Panc1 (cell line): ENCODE results near the gene ZSCAN10.
"Not testable (repeated sequence)": the region's sequence is repeated elsewhere in the genome, so short reads cannot be mapped to it uniquely, and the experiment has no call there.

Experiments used
- POLR2AphosphoS5 ChIP-seq: IDR thresholded peaks from 2 replicates; pipeline ENCODE4 v1.6.1; 2012; ENCODE audit warnings: mild to moderate bottlenecking, low read depth, low read length, moderate library complexity
- SIN3A ChIP-seq: IDR thresholded peaks from 2 replicates; pipeline ENCODE4 v1.6.1; 2012; ENCODE audit warnings: low read depth, mild to moderate bottlenecking, low read length, moderate library complexity, borderline replicate concordance; ENCODE audit not compliant: insufficient read depth
- TF ChIP-seq, protein P1 (sequence below): fragments of 450-650 bp; IDR thresholded peaks from 2 replicates; pipeline ENCODE4 v1.5.1; 2017; ENCODE audit warnings: mild to moderate bottlenecking

DNA sequence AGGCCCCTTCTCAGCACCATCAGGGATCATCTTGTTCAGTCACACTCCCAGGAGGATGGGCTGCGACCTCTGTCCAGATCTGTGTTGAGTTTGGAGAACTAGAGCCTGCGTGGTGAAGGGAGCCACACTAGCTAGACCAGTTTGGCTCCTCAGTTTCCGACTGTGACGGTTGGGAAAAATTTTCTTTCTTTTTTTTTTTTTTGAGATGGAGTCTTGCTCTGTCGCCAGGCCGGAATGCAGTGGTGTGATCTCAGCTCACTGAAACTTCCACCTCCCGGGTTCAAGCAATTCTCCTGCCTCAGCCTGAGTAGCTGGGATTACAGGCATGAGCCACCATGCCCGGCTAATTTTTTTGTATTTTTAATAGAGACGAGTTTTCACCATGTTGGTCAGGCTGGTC lies 40.5 kb upstream of the ZSCAN10 start:
- TF ChIP-seq, protein P1, sequence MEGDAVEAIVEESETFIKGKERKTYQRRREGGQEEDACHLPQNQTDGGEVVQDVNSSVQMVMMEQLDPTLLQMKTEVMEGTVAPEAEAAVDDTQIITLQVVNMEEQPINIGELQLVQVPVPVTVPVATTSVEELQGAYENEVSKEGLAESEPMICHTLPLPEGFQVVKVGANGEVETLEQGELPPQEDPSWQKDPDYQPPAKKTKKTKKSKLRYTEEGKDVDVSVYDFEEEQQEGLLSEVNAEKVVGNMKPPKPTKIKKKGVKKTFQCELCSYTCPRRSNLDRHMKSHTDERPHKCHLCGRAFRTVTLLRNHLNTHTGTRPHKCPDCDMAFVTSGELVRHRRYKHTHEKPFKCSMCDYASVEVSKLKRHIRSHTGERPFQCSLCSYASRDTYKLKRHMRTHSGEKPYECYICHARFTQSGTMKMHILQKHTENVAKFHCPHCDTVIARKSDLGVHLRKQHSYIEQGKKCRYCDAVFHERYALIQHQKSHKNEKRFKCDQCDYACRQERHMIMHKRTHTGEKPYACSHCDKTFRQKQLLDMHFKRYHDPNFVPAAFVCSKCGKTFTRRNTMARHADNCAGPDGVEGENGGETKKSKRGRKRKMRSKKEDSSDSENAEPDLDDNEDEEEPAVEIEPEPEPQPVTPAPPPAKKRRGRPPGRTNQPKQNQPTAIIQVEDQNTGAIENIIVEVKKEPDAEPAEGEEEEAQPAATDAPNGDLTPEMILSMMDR: not testable (repeated sequence)
- not testable (repeated sequence) for TF ChIP-seq POLR2AphosphoS5, SIN3A
